Activated naive CD4-positive, alpha-beta T cell treated with anti-CD3 and anti-CD28 coated beads for 36 hours (primary cell): Measurements from ENCODE around the gene NSMCE4A. TPM values are rescaled to one million over a fixed set of nuclear protein-coding genes. Genes with fewer than 3 reads are reported as not detected.
"Not testable (repeated sequence)": the region's sequence is repeated elsewhere in the genome, so short reads cannot be mapped to it uniquely, and the experiment has no call there.

ENCODE experiments used
- CTCF ChIA-PET: fragments of 350-600 bp; sonication (Branson Sonifier 250); formaldehyde crosslinking; loops from one replicate; lab custom pipeline; 2021; ENCODE audit warnings: antibody characterized with exemption; lab: Charles Lee
- DNase-seq: peaks from one replicate; pipeline ENCODE4 v3.0.0-alpha.2; 2020
- H3K27ac Mint-ChIP-seq: one replicate; pipeline ENCODE4 v1.8.0; 2021; ENCODE audit warnings: mild to moderate bottlenecking, mixed read lengths
- H3K27me3 Mint-ChIP-seq: one replicate; pipeline ENCODE4 v1.8.0; 2021; ENCODE audit warnings: low read depth, mixed read lengths
- H3K36me3 Mint-ChIP-seq: one replicate; pipeline ENCODE4 v1.8.0; 2021; ENCODE audit warnings: low read depth, mixed read lengths
- H3K4me1 Mint-ChIP-seq: one replicate; pipeline ENCODE4 v1.8.0; 2021; ENCODE audit warnings: low read depth, mixed read lengths
- H3K4me3 Mint-ChIP-seq: one replicate; pipeline ENCODE4 v1.8.0; 2021; ENCODE audit warnings: mild to moderate bottlenecking, moderate library complexity, mixed read lengths
- H3K9me3 Mint-ChIP-seq: one replicate; pipeline ENCODE4 v1.8.0; 2021; ENCODE audit warnings: mixed read lengths
- intact Hi-C: fragments of 100-400 bp; cut with micrococcal nuclease; formaldehyde crosslinking; loops from one replicate; pipeline ENCODE4 v1.15.1; 2023
- total RNA-seq, 2 experiments: library from RNA; stranded (reverse); gene quantifications; one replicate each; pipeline ENCODE4 v1.2.3, GENCODE V29; 2021

Gene NSMCE4A
- total RNA-seq, 2 experiments from 2014 or later = 47.5 to 48.8 TPM

DNA sequence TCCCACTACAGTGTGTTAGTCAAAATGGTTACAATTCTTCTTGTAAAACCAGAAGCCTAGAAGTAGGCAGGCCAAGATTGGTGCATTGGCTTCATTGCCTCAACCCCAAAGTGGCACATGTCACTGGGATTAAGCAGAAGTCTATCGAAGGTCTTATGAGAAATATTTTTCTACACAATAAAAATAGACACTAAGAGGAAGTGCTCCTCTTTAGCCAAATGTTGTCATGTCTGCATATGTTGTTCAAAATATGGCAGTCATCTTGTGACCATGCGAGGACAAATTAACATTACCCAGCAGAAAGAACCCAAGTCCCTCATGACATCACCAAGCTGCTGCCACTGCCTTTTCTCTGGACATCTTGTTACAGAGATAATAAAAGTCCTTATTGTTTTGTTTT lies 6.3 kb upstream of the NSMCE4A start:
- intact Hi-C loops = no loop called here
- no peaks in the 10 kb centered on the region for H3K4me1 Mint-ChIP-seq
- H3K27me3 Mint-ChIP-seq = peaks cover under 1% of the 10 kb centered on the region
- H3K36me3 Mint-ChIP-seq = peaks cover 1% of the 10 kb centered on the region
- CTCF ChIA-PET = interaction anchor here (1.1 kb wide), 1 partner anchor 1033 kb away, joined by 3 read pairs; no protein-coding TSS in a partner anchor
- no peak for DNase-seq
- no peak overlapping the region for H3K27ac Mint-ChIP-seq
- H3K4me3 Mint-ChIP-seq = no peak overlapping the region
- peaks cover 15% of the 10 kb centered on the region for H3K9me3 Mint-ChIP-seq

DNA sequence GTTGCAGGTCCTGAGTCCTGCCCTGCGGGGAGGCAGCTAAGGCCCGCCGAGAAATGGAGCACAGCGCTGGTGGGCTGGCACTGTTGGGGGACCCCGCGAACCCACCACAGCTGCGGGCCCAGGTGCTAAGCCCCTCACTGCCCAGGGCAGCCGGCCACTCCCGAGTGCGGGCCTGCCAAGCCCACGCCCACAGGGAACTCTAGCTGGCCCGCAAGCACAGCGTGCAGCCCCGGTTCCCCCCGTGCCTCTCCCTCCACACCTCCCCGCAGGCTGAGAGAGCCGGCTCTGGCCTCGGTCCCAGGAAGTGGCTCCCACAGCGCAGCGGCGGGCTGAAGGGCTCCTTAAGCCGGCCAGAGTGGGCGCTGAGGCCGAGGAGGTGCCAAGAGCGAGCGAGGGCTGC lies 3.5 kb upstream of the NSMCE4A start:
- no peak for DNase-seq
- intact Hi-C loops = loop anchor here (10.0 kb wide), 1 partner anchor 1176 kb away; the partner anchor contains the start of gene BUB3
- peaks cover 7% of the 10 kb centered on the region for H3K9me3 Mint-ChIP-seq
- H3K36me3 Mint-ChIP-seq = peaks cover 3% of the 10 kb centered on the region
- CTCF ChIA-PET = no interaction called here
- H3K27ac Mint-ChIP-seq = no peak overlapping the region
- H3K27me3 Mint-ChIP-seq = no peaks in the 10 kb centered on the region
- H3K4me1 Mint-ChIP-seq = peaks cover 9% of the 10 kb centered on the region
- no peak overlapping the region for H3K4me3 Mint-ChIP-seq

- Mint-ChIP-seq H3K4me3 (no peak overlapping the region), H3K36me3 (peaks cover 10% of the 10 kb centered on the region), H3K4me1 (peaks cover 21% of the 10 kb centered on the region), H3K27me3 (no peaks in the 10 kb centered on the region), H3K27ac (no peak overlapping the region), H3K9me3 (peaks cover 7% of the 10 kb centered on the region)
- no peak for DNase-seq
- intact Hi-C loops = loop anchor here (10.0 kb wide), 1 partner anchor 1178 kb away; the partner anchor contains the start of gene BUB3
- CTCF ChIA-PET = no interaction called here
These were observed 1.6 kb upstream of the NSMCE4A start for GRCh38 chr10:121976607-121977006.

- Mint-ChIP-seq H3K4me3 (peak overlapping the region; percentile 62), H3K9me3 (peaks cover 7% of the 10 kb centered on the region), H3K36me3 (peaks cover 15% of the 10 kb centered on the region), H3K4me1 (peaks cover 24% of the 10 kb centered on the region), H3K27ac (no peak overlapping the region), H3K27me3 (no peaks in the 10 kb centered on the region)
- DNase-seq = no peak
- intact Hi-C loops = loop anchor here (1.0 to 10.0 kb wide), 3 partner anchors 47 to 1179 kb away; partner anchors contain the start of genes ATE1, BUB3 and PLEKHA1
- CTCF ChIA-PET = interaction anchor here (0.6 to 1.2 kb wide), 5 partner anchors 8 to 252 kb away, joined by 3 to 4 read pairs (median 4); no protein-coding TSS in a partner anchor
These were observed 474 bp upstream of the NSMCE4A start for GRCh38 chr10:121975295-121976086.

DNA sequence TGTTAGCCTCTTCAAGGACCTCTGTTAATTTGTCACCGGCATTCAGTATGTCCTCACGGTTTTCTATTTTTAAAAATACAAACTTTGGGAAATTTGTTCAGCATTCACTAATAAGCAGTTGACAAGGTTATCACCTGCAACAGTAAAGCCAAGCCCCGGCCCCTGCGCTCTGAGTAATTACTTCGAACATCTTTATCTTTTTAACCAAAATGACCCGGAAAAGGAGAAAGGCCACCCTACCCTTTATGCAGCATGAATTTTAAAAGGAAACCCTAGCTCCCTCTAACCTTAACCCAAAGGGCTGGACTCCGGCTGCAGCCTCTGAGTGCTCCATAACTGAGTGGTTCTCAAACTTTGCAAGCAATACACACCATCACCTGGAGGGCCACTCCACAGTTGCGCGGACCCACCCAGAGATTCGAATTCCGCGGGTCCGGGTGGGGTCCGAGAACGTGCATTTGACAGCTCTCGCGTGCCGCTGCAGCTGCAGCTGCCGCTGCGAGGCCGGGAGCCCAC lies 940 bp downstream of the NSMCE4A start:
- Mint-ChIP-seq H3K27ac (no peak overlapping the region), H3K27me3 (no peaks in the 10 kb centered on the region), H3K4me3 (peak overlapping the region; percentile 76), H3K4me1 (peaks cover 24% of the 10 kb centered on the region), H3K36me3 (peaks cover 18% of the 10 kb centered on the region), H3K9me3 (peaks cover 7% of the 10 kb centered on the region)
- DNase-seq = no peak
- intact Hi-C loops = loop anchor here (1.0 to 10.0 kb wide), 2 partner anchors 220 to 1181 kb away; partner anchors contain the start of gene BUB3
- CTCF ChIA-PET = interaction anchor here (1.0 to 1.1 kb wide), 2 partner anchors 88 to 250 kb away, joined by 3 to 4 read pairs; no protein-coding TSS in a partner anchor

DNA sequence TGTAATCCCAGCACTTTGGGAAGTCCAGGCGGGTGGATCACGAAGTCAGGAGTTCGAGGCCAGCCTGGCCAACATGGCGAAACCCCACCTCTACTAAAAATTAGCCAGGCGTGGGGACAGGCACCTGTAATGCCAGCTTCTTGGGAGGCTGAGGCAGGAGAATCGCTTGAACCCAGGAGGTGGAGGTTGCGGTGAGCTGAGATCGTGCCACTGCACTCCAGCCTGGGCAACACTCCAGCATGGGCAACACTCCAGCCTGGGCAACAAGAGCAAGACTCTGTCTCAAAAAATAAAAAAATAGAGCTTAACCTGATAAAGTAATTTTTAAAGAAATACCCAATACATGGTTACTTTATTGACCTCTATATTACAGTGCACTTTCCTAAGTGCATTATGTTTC lies 5.9 kb downstream of the NSMCE4A start:
- H3K4me3 Mint-ChIP-seq, intact Hi-C loops: not testable (repeated sequence)

GRCh38 chr10:121965996-121966395 lies 9.0 kb downstream of the NSMCE4A start:
- Mint-ChIP-seq H3K4me1 (no peaks in the 10 kb centered on the region), H3K36me3 (peaks cover 27% of the 10 kb centered on the region), H3K4me3 (no peak overlapping the region)

More for the DNA sequence above, 5.9 kb downstream of the NSMCE4A start:
- H3K4me1 Mint-ChIP-seq = peaks cover 19% of the 10 kb centered on the region
- peaks cover 30% of the 10 kb centered on the region for H3K36me3 Mint-ChIP-seq
- H3K27me3 Mint-ChIP-seq, H3K27ac Mint-ChIP-seq, DNase-seq, H3K9me3 Mint-ChIP-seq: not testable (repeated sequence)
- CTCF ChIA-PET = interaction anchor here (0.7 kb wide), 1 partner anchor 899 kb away, joined by 3 read pairs; no protein-coding TSS in a partner anchor

GRCh38 chr10:121961456-121961855 lies 13.6 kb downstream of the NSMCE4A start:
- Mint-ChIP-seq H3K36me3 (peaks cover 35% of the 10 kb centered on the region), H3K27me3 (no peaks in the 10 kb centered on the region), H3K27ac (no peak overlapping the region), H3K4me1 (peaks cover 13% of the 10 kb centered on the region), H3K9me3 (no peaks in the 10 kb centered on the region), H3K4me3 (no peak overlapping the region)
- DNase-seq = no peak
- CTCF ChIA-PET = no interaction called here
- intact Hi-C loops = no loop called here

More at GRCh38 chr10:121965996-121966395, 9.0 kb downstream of the NSMCE4A start:
- DNase-seq = no peak
- CTCF ChIA-PET = no interaction called here
- Mint-ChIP-seq H3K9me3 (no peaks in the 10 kb centered on the region), H3K27ac (no peak overlapping the region), H3K27me3 (no peaks in the 10 kb centered on the region)
- intact Hi-C loops = no loop called here

DNA sequence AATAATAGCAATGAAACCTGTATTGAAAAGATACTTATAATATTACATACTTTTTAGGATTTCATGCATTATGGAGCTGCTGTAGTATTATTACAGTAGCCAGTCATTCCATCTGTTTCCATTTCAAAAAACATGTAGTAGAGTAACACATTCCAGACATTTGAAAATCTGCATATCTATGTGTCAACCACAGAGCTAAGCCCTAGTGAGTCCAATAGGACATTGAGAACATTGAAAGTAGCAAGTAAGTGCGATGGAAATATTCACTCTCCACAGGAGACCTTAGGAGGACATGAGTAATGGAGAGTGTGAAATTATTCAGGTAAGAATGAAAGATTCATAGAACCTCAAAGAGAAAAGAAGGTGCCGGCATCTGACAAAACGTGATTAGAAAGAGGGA lies 15.3 kb downstream of the NSMCE4A start:
- Mint-ChIP-seq H3K27ac (no peak overlapping the region), H3K4me3 (no peak overlapping the region), H3K36me3 (peaks cover 41% of the 10 kb centered on the region), H3K27me3 (no peaks in the 10 kb centered on the region), H3K9me3 (no peaks in the 10 kb centered on the region), H3K4me1 (peaks cover 14% of the 10 kb centered on the region)
- intact Hi-C loops = no loop called here
- DNase-seq = no peak
- CTCF ChIA-PET = no interaction called here

GRCh38 chr10:121956111-121957061 lies 18.6 kb downstream of the NSMCE4A start:
- intact Hi-C loops = no loop called here
- H3K4me3 Mint-ChIP-seq = no peak overlapping the region
- CTCF ChIA-PET = no interaction called here
- H3K36me3 Mint-ChIP-seq = peaks cover 39% of the 10 kb centered on the region
- H3K27me3 Mint-ChIP-seq = no peaks in the 10 kb centered on the region
- H3K4me1 Mint-ChIP-seq = peaks cover 14% of the 10 kb centered on the region
- peak overlapping the region; percentile 52 for H3K27ac Mint-ChIP-seq
- DNase-seq = no peak
- H3K9me3 Mint-ChIP-seq = no peaks in the 10 kb centered on the region

GRCh38 chr10:121952226-121952625 lies 22.8 kb downstream of the NSMCE4A start:
- CTCF ChIA-PET = interaction anchor here (0.6 to 1.0 kb wide), 2 partner anchors 23 to 353 kb away, joined by 3 read pairs; no protein-coding TSS in a partner anchor
- no peak overlapping the region for H3K4me3 Mint-ChIP-seq
- DNase-seq = no peak
- peaks cover 5% of the 10 kb centered on the region for H3K4me1 Mint-ChIP-seq
- H3K27me3 Mint-ChIP-seq = no peaks in the 10 kb centered on the region
- H3K36me3 Mint-ChIP-seq = peaks cover 29% of the 10 kb centered on the region
- H3K27ac Mint-ChIP-seq = no peak overlapping the region
- H3K9me3 Mint-ChIP-seq = no peaks in the 10 kb centered on the region
- intact Hi-C loops = no loop called here

DNA sequence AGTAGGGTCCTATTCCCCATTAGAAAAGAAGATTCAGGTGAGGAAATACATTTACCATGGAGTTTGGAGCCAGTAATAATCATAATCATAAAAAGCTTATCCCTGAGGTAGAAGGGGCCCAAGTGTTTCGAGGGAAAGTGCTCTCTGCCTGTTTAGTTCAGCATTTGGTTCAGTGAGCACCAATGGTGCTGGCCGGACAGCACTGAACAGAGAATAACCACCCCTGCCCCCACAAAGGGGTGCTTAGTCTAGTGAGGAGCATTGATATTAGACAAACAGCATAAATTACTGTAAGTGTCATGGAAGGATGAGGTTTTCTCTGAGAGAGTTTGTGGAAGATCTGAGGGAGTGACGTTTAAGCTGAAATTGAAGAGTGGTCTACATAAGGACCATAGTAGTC lies 25.6 kb downstream of the NSMCE4A start:
- H3K36me3 Mint-ChIP-seq = peaks cover 11% of the 10 kb centered on the region
- H3K4me3 Mint-ChIP-seq = no peak overlapping the region
- H3K27ac Mint-ChIP-seq = no peak overlapping the region
- intact Hi-C loops = no loop called here
- no peaks in the 10 kb centered on the region for H3K9me3 Mint-ChIP-seq
- no peaks in the 10 kb centered on the region for H3K4me1 Mint-ChIP-seq
- H3K27me3 Mint-ChIP-seq = no peaks in the 10 kb centered on the region
- DNase-seq = no peak
- CTCF ChIA-PET = no interaction called here
